IPS-18a (cell line): ENCODE measurements around the gene MACO1.

Source experiments
- H3K27ac ChIP-seq: one replicate; pipeline ENCODE4 v1.5.1; 2013; ENCODE audit warnings: low read length
- H3K27me3 ChIP-seq: one replicate; pipeline ENCODE4 v1.6.1; 2013; ENCODE audit warnings: mild to moderate bottlenecking, low read length; ENCODE audit not compliant: control insufficient read depth, insufficient read depth
- H3K36me3 ChIP-seq: one replicate; pipeline ENCODE4 v1.6.1; 2013; ENCODE audit warnings: low read depth, low read length; ENCODE audit not compliant: control insufficient read depth
- H3K4me1 ChIP-seq: one replicate; pipeline ENCODE4 v1.6.1; 2013; ENCODE audit warnings: low read depth, low read length; ENCODE audit not compliant: control insufficient read depth
- H3K4me3 ChIP-seq: one replicate; pipeline ENCODE4 v1.5.1; 2013; ENCODE audit warnings: low read length
- H3K9ac ChIP-seq: one replicate; pipeline ENCODE4 v1.6.1; 2013; ENCODE audit warnings: mild to moderate bottlenecking, low read length, moderate library complexity
- H3K9me3 ChIP-seq: one replicate; pipeline ENCODE4 v1.6.1; 2013; ENCODE audit warnings: low read depth, low read length; ENCODE audit not compliant: control insufficient read depth

MACO1 gene

DNA sequence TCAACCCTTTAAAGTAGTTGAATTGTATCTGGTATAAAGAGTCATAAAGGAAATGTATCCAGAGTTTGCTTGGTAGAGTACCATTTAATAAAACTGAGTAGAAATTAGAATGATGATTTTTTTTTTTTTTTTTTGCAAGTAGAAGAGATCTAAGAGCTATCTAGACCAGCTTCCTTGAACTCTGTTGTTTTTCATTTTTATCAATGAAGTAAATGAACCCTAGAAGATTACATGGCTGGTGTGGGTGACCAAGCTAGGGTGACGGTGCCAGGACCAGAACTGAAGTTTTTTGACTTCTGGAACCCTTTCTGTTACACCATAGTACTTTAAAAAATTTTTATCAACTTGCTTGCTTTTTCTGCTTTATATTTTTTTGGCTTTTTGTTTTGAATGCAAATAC lies 36.9 kb downstream of the MACO1 start:
- H3K27ac ChIP-seq = no peak overlapping the region
- no peaks in the 10 kb centered on the region for H3K4me1 ChIP-seq
- H3K27me3 ChIP-seq = no peaks in the 10 kb centered on the region
- no peaks in the 10 kb centered on the region for H3K9me3 ChIP-seq
- no peak overlapping the region for H3K9ac ChIP-seq
- no peaks in the 10 kb centered on the region for H3K36me3 ChIP-seq
- no peak overlapping the region for H3K4me3 ChIP-seq

DNA sequence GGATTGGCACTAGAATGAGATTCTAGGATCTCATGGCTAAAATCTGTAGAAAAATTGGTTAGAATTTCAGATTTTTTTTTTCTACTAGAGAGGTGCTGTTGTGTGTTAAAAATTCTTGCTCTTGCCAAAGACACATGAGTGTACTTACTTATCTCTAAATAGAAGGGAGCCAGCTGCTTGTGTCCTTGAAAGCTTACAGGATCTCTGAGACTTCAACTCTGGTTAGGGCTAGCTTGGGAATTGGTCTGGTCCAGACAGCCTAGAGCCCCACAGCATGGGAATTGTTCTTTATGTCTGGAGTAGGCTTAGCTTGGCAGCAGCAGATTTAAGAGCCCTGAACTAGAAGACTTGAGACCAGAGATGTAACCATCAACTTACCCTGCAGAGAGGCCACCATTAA lies 37.3 kb downstream of the MACO1 start:
- no peaks in the 10 kb centered on the region for H3K4me1 ChIP-seq
- no peak overlapping the region for H3K27ac ChIP-seq
- no peak overlapping the region for H3K9ac ChIP-seq
- H3K4me3 ChIP-seq = no peak overlapping the region
- H3K36me3 ChIP-seq = no peaks in the 10 kb centered on the region
- H3K9me3 ChIP-seq = no peaks in the 10 kb centered on the region
- no peaks in the 10 kb centered on the region for H3K27me3 ChIP-seq

- Histone ChIP-seq H3K36me3 (no peaks in the 10 kb centered on the region), H3K4me3 (no peak overlapping the region), H3K27ac (no peak overlapping the region), H3K27me3 (no peaks in the 10 kb centered on the region), H3K4me1 (no peaks in the 10 kb centered on the region), H3K9me3 (no peaks in the 10 kb centered on the region), H3K9ac (no peak overlapping the region)
Measured at GRCh38 chr1:25469177-25469576, 38.5 kb downstream of the MACO1 start.

- H3K4me3 ChIP-seq = no peak overlapping the region
- no peak overlapping the region for H3K9ac ChIP-seq
- no peaks in the 10 kb centered on the region for H3K27me3 ChIP-seq
- no peaks in the 10 kb centered on the region for H3K9me3 ChIP-seq
- H3K4me1 ChIP-seq = no peaks in the 10 kb centered on the region
- no peaks in the 10 kb centered on the region for H3K36me3 ChIP-seq
- H3K27ac ChIP-seq = no peak overlapping the region
Measured at GRCh38 chr1:25472471-25472870, 41.8 kb downstream of the MACO1 start.

DNA sequence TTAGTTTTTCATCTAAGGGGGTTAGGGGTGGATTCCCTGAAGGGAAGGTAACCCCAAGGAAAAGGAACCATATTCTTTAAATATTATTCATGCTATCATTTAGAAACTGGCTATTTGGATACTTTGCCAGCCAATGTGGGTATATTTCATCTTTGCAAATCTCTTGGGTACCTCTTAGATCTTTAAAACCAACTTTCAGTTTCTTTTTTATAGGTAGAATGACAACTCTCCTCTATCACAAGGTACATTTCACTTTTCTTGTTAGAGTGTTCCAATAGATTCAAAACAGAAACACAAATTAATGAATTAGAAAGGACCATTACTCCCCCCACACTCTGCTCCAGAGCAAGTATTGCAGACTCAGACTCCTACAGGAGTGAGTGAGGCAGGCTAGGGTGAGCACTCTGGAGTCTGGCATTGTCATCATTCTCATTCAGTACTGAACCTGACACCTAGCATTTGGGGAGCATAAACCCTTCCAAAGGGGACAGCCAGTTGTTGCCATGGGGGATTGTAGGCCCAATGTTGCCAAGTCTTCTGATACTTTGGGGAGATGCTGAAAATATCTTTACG lies 43.0 kb downstream of the MACO1 start:
- Histone ChIP-seq H3K27me3 (no peaks in the 10 kb centered on the region), H3K4me1 (no peaks in the 10 kb centered on the region), H3K27ac (no peak overlapping the region), H3K9ac (no peak overlapping the region), H3K9me3 (no peaks in the 10 kb centered on the region), H3K36me3 (no peaks in the 10 kb centered on the region), H3K4me3 (no peak overlapping the region)

DNA sequence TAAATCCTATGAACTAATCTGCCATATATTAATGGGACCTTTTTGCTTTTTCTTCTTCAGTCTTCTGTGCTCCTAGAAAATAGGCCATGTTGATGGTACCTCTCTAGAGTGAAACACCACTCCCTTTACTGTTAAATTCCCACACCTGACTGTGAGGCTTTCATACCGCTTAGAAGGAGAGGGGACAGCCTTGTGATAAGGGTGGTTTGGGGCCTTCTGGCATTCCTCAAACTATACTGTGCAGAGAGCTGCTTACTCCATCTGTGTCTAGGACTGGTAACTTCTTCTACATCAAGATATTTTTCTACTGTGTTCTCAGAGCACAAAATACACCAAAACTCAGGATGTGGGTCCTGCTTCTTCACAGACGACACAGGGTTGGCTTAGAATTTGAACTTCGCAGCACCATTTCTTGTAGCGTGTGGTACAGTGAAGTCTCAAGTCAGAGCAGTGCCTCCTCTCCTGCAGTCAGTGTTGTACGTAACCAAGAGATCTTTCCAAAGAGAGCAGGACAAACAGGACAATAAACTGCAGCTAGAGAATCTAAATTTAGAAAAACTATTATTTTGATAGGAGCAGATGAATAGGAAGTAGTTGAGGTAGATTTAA lies 43.8 kb downstream of the MACO1 start:
- Histone ChIP-seq H3K36me3 (no peaks in the 10 kb centered on the region), H3K9me3 (no peaks in the 10 kb centered on the region), H3K4me1 (no peaks in the 10 kb centered on the region), H3K4me3 (no peak overlapping the region), H3K27ac (no peak overlapping the region), H3K27me3 (no peaks in the 10 kb centered on the region), H3K9ac (no peak overlapping the region)

DNA sequence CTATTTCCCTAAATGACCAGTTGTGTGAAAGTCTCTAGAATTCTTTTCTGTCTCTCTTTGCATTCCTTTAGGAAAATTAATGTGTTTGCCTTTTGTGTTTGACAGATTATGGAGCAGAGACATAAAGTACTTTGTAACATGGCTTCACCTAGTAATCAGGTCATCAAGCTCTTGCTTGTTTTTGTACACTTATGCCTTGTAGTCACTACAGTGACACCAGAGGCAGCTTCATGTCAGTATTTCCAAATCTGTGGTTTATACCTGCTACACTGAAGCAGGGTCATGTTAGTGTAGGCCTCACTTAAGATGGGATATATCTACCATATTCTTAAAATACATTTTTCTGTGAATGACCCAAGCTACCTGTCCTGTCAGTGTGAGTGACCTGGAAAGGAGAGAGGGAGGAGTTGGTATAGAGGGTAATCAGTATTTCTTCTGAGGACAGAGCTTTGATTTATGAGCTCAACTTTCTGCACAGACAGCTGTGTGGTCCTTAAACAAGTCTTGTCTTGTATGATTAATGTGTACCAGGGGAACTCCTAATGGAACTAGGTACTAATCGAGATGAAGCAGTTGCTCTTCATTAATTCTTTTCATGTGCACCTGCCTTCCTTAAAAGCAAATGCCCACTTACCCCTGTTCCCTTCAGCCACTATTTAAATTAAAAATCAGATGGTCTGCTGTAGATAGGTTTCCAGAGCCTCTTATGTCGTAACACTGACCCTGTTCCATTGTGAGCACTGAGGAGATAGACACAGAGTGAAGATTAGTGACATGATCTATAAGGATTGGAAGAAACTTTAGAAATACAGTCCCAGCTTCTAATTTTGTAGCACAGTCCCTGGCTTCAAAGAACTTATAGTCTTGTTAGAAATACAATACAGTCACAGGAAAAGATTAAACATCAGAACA lies 45.7 kb downstream of the MACO1 start:
- Histone ChIP-seq H3K4me3 (no peak overlapping the region), H3K27me3 (no peaks in the 10 kb centered on the region), H3K27ac (no peak overlapping the region), H3K9ac (no peak overlapping the region), H3K9me3 (no peaks in the 10 kb centered on the region), H3K36me3 (no peaks in the 10 kb centered on the region), H3K4me1 (no peaks in the 10 kb centered on the region)

DNA sequence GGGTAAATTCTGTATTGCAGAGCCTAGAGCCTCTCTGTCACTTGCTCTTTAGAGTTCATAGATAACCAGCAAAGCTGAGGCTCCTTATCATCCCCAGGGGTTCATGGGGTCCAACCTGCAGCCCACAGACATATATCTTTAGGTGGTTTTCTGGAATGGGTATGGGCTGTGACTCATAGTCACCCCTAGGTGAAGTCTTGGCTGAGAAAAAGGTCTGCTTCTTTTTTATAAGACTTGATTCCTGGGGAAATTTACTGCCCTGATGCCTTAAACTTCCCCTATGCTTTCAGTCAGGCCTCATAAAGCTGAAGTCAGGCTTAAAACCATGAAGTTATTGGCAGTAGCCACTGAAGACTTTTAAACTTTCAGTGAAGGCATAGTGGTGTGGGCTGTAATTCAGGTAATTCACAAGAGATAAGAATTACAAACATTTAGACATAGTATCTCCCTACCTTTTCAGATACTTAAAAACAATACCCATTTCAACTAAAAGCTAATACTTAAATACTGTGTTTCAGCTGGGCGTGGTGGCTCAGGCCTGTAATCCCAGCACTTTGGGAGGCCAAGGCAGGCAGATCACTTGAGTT lies 46.8 kb downstream of the MACO1 start:
- no peak overlapping the region for H3K9ac ChIP-seq
- no peaks in the 10 kb centered on the region for H3K4me1 ChIP-seq
- H3K9me3 ChIP-seq = no peaks in the 10 kb centered on the region
- H3K36me3 ChIP-seq = no peaks in the 10 kb centered on the region
- H3K4me3 ChIP-seq = no peak overlapping the region
- no peaks in the 10 kb centered on the region for H3K27me3 ChIP-seq
- H3K27ac ChIP-seq = no peak overlapping the region

DNA sequence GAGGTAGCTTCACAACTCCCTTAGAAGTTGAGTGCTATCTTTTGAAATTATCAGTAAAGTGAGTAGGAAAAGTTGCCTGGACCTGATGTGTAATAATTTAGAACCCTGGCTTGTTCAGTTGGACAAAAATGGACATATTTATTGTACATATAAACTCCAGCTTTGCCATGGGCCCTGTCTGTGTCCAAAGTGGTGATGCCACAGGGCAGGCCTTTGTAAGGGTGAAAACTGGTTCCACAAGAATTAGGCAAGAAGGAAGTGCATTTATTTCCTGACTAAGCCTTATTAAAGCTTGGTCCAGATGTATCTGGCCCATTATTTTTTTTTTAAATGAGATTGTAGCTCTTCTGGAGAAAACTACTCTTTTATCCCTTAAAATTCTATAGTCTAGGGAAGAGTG lies 47.9 kb downstream of the MACO1 start:
- no peaks in the 10 kb centered on the region for H3K27me3 ChIP-seq
- no peaks in the 10 kb centered on the region for H3K36me3 ChIP-seq
- no peak overlapping the region for H3K9ac ChIP-seq
- H3K4me3 ChIP-seq = no peak overlapping the region
- no peaks in the 10 kb centered on the region for H3K9me3 ChIP-seq
- H3K27ac ChIP-seq = no peak overlapping the region
- no peaks in the 10 kb centered on the region for H3K4me1 ChIP-seq

DNA sequence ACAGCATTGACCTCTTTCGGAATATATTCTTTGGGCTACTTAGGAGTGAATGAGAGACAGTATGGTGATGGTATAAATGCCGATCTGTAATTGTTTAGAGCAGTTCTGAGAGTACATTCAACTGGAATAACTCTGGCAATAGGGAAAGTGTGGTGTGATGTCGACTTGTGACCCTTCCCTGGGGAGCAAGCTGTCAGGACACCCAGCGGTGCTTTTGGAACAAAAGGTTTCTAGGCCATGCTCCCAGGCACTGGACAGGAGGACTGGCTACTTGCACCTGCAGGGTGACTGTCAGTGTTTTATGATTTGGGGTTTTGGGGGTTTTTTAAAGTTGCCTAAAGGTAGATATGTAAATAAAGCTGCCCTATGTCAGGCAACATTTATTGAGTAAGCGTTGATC lies 50.9 kb downstream of the MACO1 start:
- no peak overlapping the region for H3K4me3 ChIP-seq
- H3K9ac ChIP-seq = no peak overlapping the region
- H3K27ac ChIP-seq = no peak overlapping the region
- peaks cover 7% of the 10 kb centered on the region for H3K4me1 ChIP-seq
- H3K9me3 ChIP-seq = no peaks in the 10 kb centered on the region
- no peaks in the 10 kb centered on the region for H3K27me3 ChIP-seq
- H3K36me3 ChIP-seq = no peaks in the 10 kb centered on the region

- H3K9me3 ChIP-seq = no peaks in the 10 kb centered on the region
- peaks cover 7% of the 10 kb centered on the region for H3K4me1 ChIP-seq
- H3K9ac ChIP-seq = no peak overlapping the region
- H3K36me3 ChIP-seq = no peaks in the 10 kb centered on the region
- no peaks in the 10 kb centered on the region for H3K27me3 ChIP-seq
- no peak overlapping the region for H3K4me3 ChIP-seq
- H3K27ac ChIP-seq = no peak overlapping the region
Measured at GRCh38 chr1:25482211-25482610, 51.5 kb downstream of the MACO1 start.
